IMR-90 (cell line): ENCODE results near the gene TINAGL1.

Experiments used
- CHD1 ChIP-seq: IDR thresholded peaks from 2 replicates; pipeline ENCODE4 v1.6.1; 2012; ENCODE audit warnings: low read depth, low read length, improper control_type of control experiment
- FOS ChIP-seq: fragments of 150-350 bp; IDR thresholded peaks from 2 replicates; pipeline ENCODE4 v1.6.1; 2016; ENCODE audit warnings: low read depth, low read length
- MAZ ChIP-seq: IDR thresholded peaks from 2 replicates; pipeline ENCODE4 v1.6.1; 2012; ENCODE audit warnings: low read depth, mild to moderate bottlenecking, low read length, improper control_type of control experiment, moderate library complexity, borderline replicate concordance
- MXI1 ChIP-seq: IDR thresholded peaks from 2 replicates; pipeline ENCODE4 v1.6.1; 2012; ENCODE audit warnings: low read depth, mild to moderate bottlenecking, low read length, moderate library complexity, borderline replicate concordance
- POLR2A ChIP-seq: IDR thresholded peaks from 2 replicates; pipeline ENCODE4 v1.6.1; 2012; ENCODE audit warnings: mild to moderate bottlenecking, low read depth, low read length
- RFX5 ChIP-seq: IDR thresholded peaks from 2 replicates; pipeline ENCODE4 v1.8.0; 2012; ENCODE audit warnings: low read depth, mild to moderate bottlenecking, low read length, moderate library complexity
- TF ChIP-seq, protein P1 (sequence below): conservative IDR thresholded peaks from 2 replicates; pipeline ENCODE4 v1.5.1; 2012; ENCODE audit warnings: mild to moderate bottlenecking, low read depth, low read length, improper control_type of control experiment
- TF ChIP-seq, protein P2 (sequence below): fragments of 150-350 bp; IDR thresholded peaks from 2 replicates; pipeline ENCODE4 v1.6.1; 2017; ENCODE audit warnings: mild to moderate bottlenecking, antibody characterized with exemption, low read length, low read depth

DNA sequence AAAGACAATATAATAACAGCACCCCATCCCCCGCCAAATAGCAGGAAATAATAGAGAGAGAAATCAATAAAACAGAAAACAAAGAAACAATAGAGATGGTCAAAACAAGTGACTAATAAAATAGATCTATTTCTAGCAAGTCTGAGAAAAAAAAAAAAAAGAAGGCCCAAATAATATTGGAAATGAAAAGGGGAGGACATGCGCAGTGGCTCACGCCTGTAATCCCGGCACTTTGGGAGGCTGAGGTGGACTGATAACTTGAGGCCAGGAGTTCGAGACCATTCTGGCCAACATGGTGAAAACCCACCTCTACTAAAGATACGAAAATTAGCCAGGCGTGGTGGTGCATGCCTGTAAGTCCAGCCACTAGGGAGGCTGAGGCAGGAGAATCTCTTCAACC is 22.7 kb downstream of the TINAGL1 start:
- no peak for TF ChIP-seq MAZ
- TF ChIP-seq, protein P1, sequence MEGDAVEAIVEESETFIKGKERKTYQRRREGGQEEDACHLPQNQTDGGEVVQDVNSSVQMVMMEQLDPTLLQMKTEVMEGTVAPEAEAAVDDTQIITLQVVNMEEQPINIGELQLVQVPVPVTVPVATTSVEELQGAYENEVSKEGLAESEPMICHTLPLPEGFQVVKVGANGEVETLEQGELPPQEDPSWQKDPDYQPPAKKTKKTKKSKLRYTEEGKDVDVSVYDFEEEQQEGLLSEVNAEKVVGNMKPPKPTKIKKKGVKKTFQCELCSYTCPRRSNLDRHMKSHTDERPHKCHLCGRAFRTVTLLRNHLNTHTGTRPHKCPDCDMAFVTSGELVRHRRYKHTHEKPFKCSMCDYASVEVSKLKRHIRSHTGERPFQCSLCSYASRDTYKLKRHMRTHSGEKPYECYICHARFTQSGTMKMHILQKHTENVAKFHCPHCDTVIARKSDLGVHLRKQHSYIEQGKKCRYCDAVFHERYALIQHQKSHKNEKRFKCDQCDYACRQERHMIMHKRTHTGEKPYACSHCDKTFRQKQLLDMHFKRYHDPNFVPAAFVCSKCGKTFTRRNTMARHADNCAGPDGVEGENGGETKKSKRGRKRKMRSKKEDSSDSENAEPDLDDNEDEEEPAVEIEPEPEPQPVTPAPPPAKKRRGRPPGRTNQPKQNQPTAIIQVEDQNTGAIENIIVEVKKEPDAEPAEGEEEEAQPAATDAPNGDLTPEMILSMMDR = no peak
- TF ChIP-seq, protein P2, sequence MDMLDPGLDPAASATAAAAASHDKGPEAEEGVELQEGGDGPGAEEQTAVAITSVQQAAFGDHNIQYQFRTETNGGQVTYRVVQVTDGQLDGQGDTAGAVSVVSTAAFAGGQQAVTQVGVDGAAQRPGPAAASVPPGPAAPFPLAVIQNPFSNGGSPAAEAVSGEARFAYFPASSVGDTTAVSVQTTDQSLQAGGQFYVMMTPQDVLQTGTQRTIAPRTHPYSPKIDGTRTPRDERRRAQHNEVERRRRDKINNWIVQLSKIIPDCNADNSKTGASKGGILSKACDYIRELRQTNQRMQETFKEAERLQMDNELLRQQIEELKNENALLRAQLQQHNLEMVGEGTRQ = no peak
- no peak for TF ChIP-seq FOS
- no peak for TF ChIP-seq CHD1
- no peak for TF ChIP-seq POLR2A
- TF ChIP-seq MXI1 = no peak
- TF ChIP-seq RFX5 = no peak
